Hematopoietic multipotent progenitor cell (in vitro differentiated cells): ENCODE measurements around the gene SUFU. TPM values are rescaled to one million over a fixed set of nuclear protein-coding genes. Genes with fewer than 3 reads are reported as not detected.

Experiments
- DNase-seq, 3 donors: peaks; one replicate each; pipeline ENCODE4 v3.0.0-alpha.2; 2011 to 2015; ENCODE audit warnings: low read depth in 2 of 3, low spot score in 2 of 3
- total RNA-seq: library from RNA; depleted of rRNA; stranded (reverse); fragments of >200 nt; gene quantifications from one replicate; pipeline ENCODE4 v1.2.3, GENCODE V29; 2012

Gene SUFU
- total RNA-seq, 1 donor: 6.7 TPM

DNA sequence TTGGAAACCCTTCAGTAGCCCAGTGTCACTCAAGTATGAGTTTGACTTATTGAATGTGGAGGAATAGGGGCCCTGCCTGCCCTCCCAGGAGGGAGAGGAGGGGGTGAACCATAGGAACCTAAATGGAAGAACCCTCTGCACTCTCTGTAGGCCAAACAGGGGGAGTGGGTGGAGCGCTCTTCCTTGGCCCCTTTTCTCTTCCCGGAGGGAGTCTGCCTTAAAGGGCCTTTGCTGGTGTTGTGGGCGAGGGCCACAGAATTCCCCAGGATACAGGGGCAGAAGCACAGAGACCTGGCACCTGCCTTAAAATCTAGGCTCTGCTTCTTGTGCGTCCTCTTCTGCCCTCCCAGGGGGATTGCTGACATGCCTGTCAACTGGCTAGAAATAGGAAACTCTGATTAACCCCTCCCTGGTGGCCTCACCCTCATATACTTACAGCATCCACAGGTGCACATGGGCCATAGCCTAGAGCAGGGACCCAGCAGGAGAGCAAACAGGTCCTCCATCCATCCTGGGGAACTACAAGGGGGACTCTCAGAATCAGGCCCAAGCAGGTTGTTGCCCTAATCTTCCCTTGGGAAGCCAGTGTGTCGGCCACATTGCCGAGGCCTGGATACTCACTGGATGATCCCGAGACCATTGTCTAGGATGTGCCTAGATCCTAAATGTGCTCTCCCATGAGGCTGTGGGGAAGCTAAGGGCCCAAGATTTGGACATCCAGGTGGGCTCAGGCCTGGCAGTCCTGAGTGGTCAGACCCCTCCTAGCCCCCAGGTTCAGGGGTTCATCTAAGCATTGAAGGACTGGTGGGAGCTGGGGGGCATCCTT is 143.9 kb downstream of the SUFU start:
- no peak for DNase-seq

GRCh38 chr10:102648269-102648888 is 144.6 kb downstream of the SUFU start:
- DNase-seq: no peak

DNA sequence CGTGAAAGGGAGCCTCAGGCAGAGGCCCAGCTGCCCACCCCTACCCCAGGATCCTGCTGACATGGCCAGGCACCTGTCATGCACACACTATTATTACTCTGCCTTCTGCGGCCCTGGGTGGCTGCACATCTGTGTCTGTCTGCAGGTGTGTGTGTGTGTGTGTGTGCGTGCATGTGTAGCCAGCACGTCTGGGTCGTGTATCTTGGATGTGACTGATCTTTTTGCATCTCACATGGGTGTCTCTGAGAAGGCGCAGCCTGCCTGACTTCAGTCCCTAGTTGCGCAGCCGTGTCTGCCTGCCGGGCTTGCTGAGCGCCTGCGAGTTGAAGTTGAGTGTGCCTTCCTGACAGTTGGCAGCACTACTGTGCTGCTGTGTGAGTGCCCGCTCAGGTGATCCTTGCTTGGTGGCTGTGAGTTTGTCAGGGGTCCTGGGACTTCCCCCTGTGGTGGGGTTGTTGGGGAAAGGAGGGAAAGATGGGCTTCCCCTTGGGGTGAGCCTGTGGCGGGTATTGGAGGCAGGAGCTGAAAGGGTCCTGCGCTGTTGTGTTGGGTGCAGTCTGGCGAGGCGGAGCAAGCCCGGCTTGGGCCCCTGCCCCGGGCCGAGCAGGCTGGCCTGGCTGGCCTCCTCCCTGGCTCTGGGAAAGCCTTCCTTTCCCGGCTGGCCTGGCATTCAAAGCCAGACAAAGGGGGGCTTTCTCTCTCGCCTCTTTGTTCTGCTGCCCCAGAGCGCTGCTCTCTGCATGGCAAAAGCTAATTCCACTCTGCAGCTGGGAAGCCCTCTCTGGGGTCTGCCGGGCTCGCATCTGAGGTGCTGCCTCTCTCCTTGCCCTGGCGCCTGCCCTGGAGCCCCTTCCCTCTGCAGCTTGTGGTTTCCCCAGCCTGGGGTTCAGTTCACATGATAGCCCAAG is 145.4 kb downstream of the SUFU start:
- DNase-seq: no peak

GRCh38 chr10:102649797-102650654 is 146.3 kb downstream of the SUFU start:
- DNase-seq: no peak

DNA sequence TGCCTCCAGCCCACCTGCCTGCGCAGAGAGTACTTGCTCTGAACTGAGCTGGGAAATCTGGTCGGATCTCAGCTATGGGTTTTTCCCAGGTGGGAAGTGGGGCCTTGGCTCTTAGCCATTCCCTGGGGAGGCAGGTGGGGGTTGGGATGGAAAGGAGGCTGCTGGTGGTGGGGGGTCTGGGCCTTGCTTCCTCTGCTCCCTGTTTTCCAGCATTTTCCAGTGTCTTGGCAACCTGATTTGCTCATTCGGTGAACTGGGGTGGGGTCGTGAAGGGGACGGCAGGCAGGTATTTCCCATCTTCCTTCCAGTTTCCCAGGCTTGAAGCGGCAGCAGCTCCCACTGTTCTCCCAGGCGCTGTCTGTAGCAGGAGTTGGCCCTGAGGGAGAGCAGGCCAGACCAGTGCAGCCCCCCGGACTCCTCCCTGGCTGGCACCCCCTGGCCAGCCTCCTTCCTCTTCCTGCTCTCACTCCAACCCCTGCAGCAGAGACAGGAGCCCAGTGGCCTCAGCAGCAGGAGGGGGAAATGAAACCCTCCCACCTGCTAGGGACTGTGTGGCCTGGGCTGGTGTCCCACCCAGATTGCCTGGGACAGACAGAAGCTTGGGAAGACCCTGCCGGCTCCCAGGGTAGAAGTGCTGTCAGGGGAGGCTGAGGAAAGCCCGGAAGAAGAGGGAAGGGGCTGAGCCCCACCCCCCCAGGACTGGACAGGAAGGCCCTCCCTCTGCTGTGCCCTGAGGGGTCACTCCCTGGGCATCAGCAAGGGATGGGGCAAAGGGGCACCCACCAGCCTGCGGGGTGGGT is 147.1 kb downstream of the SUFU start:
- DNase-seq: no peak

DNA sequence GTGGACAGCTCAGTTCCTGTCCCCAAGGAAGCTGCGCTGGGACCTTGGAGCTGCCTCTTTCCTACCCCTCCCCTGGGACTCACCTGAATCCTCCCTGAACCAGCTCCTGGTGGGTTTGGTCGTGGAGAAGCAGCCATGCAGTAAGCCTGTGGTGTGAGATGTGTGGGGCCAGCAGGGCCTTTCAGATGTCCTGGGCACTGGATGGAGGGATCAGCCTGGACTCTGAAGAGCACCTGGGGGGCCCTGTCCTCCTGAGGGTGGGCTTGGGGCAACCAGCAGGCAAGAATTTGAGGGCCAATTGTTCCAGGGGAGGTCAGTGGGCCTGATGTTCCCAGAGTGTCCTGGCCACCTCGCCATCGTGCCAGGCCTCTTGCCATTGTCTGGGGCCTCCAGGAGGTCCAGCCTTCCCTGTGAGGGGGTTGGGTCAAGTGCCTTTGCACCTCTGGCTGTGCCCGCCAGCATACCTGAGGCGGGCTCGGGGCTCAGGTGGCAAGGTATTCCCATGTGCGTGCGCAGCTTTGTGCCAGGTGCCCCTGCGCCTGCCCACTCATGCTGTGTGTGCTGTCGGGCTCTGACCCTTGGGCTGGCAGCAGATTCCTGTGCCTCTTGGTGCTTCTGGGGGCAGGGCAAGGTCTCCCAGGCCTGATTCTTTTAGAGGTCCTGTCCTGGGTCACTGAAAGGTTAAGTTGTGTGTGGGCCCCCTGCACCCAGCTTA is 147.8 kb downstream of the SUFU start:
- no peak for DNase-seq

DNA sequence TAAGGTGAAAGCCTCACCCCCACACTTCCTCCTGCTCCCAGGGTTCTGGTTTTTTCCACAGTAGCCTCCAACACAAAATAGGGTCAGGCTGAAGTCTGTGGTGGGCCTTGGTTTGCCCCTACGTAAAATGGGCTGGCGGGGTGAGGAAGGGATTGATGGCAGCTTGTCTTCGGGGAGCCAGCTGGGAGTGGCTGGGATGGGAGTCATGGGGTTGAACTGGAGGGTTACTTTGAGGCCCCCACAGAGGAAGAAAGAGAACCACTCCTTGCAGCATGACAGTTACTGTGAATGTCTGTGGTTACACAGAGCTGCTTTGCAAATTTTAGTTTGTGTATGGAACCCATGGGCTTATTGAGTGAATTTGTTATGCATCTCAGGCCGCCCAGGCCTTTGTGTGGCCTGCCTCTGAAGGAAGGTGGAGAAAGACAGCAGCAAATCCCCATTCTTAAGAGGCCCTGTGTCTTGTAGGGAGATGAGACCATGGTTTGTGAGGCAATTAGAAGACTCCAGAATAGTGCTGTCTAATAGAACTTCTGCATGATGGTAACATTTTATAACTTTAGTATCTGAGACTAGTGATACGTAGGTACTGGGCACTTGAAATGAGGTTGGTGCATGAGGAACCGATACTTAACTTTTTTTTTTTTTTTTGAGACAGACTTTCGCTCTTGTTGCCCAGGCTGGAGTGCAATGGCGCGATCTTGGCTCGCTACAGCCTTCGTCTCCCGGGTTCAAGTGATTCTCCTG is 148.6 kb downstream of the SUFU start:
- DNase-seq: no peak

DNA sequence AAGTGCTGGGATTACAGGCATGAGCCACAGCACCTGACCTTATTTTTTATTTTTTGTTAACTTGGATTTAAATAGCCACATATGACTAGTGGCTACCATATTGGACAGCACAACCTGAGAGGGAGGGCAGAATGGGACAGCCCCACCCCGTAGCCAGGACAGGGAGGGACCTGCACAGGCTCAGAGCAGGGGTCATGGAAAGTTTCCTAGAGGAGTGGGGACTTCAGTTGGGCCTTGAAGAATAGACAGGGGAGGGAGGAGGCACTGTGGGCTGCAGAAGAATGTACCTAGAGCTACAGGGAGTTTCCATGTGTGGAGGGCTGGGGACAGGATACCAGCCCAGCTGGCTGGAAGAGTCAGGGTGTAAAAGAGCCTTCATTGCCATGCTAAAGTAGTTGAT is 149.3 kb downstream of the SUFU start:
- DNase-seq: no peak

DNA sequence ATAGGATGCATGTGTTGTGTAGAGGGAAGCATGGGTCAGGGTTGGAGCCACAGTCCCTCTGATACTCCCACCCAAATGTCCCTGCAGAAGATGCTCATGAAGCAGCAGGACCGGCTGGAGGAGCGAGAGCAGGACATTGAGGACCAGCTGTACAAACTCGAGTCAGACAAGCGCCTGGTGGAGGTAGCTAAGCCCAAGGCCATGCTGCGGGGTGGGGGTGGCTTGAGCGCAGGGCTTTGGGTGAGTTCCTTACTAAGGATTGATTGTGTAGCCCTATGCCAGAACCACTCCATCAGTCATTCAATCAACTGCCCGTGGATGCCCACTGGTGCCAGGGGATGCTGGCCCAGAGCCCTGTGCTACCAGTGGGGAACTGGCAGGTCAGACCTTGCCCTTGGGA is 150.8 kb downstream of the SUFU start:
- no peak for DNase-seq

DNA sequence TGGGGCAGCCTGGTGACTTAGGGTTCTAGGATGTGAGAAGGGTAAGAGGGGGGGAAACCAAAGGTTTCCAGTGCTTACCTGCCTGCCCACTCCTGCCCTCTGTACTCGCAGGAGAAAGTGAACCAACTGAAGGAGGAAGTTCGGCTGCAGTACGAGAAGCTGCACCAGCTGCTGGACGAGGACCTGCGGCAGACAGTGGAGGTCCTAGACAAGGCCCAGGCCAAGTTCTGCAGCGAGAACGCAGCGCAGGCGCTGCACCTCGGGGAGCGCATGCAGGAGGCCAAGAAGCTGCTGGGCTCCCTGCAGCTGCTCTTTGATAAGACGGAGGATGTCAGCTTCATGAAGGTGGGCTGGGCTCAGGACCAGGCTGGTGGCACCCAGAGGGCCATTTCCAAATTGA is 151.2 kb downstream of the SUFU start:
- DNase-seq: no peak

DNA sequence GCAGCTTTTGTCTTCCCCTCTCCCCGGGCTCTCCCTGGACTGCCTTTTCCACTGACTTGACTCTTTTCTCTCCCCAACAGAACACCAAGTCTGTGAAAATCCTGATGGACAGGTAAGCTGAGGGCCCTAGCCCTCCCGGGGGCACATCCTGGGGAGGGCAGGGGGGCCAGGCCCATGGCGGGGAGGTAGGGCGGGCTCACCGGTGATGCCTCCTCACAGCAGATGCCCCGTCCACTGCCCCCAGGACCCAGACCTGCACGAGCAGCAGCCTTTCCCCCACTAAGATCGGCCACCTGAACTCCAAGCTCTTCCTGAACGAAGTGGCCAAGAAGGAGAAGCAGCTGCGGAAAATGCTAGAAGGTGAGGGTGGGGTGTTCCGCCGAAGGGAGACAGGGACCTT is 152.3 kb downstream of the SUFU start:
- no peak for DNase-seq

DNA sequence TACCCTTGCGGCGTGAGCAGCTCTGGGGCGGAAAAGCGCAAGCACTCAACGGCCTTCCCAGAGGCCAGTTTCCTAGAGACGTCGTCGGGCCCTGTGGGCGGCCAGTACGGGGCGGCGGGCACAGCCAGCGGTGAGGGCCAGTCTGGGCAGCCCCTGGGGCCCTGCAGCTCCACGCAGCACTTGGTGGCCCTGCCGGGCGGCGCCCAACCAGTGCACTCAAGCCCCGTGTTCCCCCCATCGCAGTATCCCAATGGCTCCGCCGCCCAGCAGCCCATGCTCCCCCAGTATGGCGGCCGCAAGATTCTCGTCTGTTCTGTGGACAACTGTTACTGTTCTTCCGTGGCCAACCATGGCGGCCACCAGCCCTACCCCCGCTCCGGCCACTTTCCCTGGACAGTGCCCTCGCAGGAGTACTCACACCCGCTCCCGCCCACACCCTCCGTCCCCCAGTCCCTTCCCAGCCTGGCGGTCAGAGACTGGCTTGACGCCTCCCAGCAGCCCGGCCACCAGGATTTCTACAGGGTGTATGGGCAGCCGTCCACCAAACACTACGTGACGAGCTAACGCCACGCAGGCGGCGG is 153.1 kb downstream of the SUFU start:
- no peak for DNase-seq

DNA sequence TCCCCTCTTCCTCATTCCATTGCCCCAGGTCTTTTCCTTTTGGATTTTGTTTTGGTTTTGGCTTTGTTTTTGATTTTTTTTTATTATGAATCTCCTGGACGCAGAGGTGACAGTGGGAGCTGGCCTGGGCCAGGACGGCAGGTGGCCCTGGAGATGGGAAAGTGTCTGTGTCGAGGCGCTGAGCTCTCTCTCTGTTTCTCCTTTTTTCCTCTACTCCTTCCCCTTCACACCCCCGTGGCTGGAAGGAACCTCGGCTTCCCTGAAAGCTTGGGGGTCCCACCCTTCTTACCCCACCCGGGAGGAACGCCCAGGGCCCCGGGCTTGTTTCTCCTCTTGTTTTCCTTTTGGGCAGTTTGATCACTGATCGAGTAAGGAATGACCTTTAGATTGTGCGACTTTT is 153.7 kb downstream of the SUFU start:
- DNase-seq: no peak

- no peak for DNase-seq
Observed at GRCh38 chr10:102657984-102658724, 154.4 kb downstream of the SUFU start.

DNA sequence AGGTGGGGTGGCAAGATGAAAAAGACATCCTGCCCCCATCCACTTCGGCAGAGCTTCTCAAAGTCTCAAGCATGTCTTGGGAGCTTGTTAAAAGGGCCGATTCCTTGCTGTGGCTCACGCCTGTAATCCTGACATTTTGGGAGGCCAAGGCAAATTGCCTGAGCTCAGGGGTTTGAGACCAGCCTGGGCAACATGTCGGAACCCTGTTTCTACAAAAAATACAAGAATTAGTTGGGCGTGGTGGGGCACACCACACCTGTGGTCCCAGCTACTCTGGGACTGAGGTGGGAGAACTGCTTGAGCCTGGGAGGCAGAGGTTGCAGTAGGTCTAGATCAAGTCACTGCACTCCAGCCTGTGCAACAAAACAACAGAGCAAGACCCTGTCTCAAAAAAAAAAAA is 155.0 kb downstream of the SUFU start:
- DNase-seq: no peak

GRCh38 chr10:102660888-102661657 is 157.3 kb downstream of the SUFU start:
- peak in 2 of 3 donors; percentile 76 to 83 for DNase-seq

- no peak for DNase-seq
Observed at GRCh38 chr10:102661658-102662028, 157.9 kb downstream of the SUFU start.
